DOHH2 (cell line): Measurements from ENCODE around the gene ALDH3B1.

Experiments
- CTCF ChIP-seq: fragments of 200-600 bp; sonication (generic); IDR thresholded peaks from one replicate; pipeline ENCODE4 v1.5.1; 2014; ENCODE audit warnings: antibody characterized with exemption, mild to moderate bottlenecking, low read depth, low read length; ENCODE audit not compliant: poor library complexity, severe bottlenecking
- EZH2phosphoT487 ChIP-seq: fragments of 200-600 bp; sonication (generic); IDR thresholded peaks from 2 replicates; pipeline ENCODE4 v1.6.1; 2017; ENCODE audit warnings: borderline replicate concordance, mild to moderate bottlenecking, antibody characterized with exemption, low read length, moderate library complexity, mixed read lengths

- TF ChIP-seq EZH2phosphoT487 (no peak), CTCF (no peak)
Observed at GRCh38 chr11:68049509-68050370, 39.6 kb downstream of the ALDH3B1 start.
